ENCODE data around the gene DICER1. TPM values are rescaled to one million over a fixed set of nuclear protein-coding genes. Genes with fewer than 3 reads are reported as not detected.

Gene DICER1
- total RNA-seq, 2 donors from 2014 or later = 47.7 to 85.0 TPM

- H3K27ac ChIP-seq = peak overlapping the region in 3 of 4 donors; percentile 23 to 79 (median 70)
- peaks cover 34% of the 10 kb centered on the region for H3K4me1 ChIP-seq
- DNase-seq (peak in 1 of 4 donors; percentile 31), ATAC-seq (no peak)
- H3K9me3 ChIP-seq = no peaks in the 10 kb centered on the region
- TF ChIP-seq CTCF (IDR thresholded peaks at IDR 0.05) = no peak
- peak in 1 of 3 donors; percentile 6 for TF ChIP-seq POLR2A (IDR thresholded peaks at IDR 0.05)
- no peaks in the 10 kb centered on the region for H3K36me3 ChIP-seq (replicated peaks in 1 of 2; ENCODE audit: insufficient read depth in 1 of 2, low read depth in 2 of 2)
- intact Hi-C loops (cut with DNase I) = no loop called here
- 73 to 83% methylated on average over 11 of the region's 11 CpGs for WGBS, 2 donors
- H3K27me3 ChIP-seq = no peaks in the 10 kb centered on the region
- no peak overlapping the region for H3K4me3 ChIP-seq
These were observed 28.6 kb upstream of the DICER1 start for GRCh38 chr14:95185767-95186392.

GRCh38 chr14:95185033-95185766, 27.9 kb upstream of the DICER1 start:
- ATAC-seq (peak; percentile 63), DNase-seq (peak; percentile 35 to 78 (median 53))
- H3K36me3 ChIP-seq (replicated peaks in 1 of 2; ENCODE audit: insufficient read depth in 1 of 2, low read depth in 2 of 2) = no peaks in the 10 kb centered on the region
- no peak overlapping the region for H3K4me3 ChIP-seq
- H3K4me1 ChIP-seq = peaks cover 34% of the 10 kb centered on the region
- TF ChIP-seq POLR2A (IDR thresholded peaks at IDR 0.05) = peak in 1 of 3 donors; percentile 34
- no peak for TF ChIP-seq CTCF (IDR thresholded peaks at IDR 0.05)
- intact Hi-C loops (cut with DNase I) = no loop called here
- H3K27me3 ChIP-seq = no peaks in the 10 kb centered on the region
- WGBS, 2 donors = 69 to 76% methylated on average over 12 of the region's 12 CpGs
- H3K27ac ChIP-seq = peak overlapping the region; percentile 23 to 79 (median 56)
- H3K9me3 ChIP-seq = no peaks in the 10 kb centered on the region

- H3K36me3 ChIP-seq (replicated peaks in 1 of 2; ENCODE audit: insufficient read depth in 1 of 2, low read depth in 2 of 2) = no peaks in the 10 kb centered on the region
- H3K4me1 ChIP-seq = peaks cover 34% of the 10 kb centered on the region
- no peaks in the 10 kb centered on the region for H3K27me3 ChIP-seq
- H3K9me3 ChIP-seq = no peaks in the 10 kb centered on the region
- no peak for ATAC-seq
- 8 to 11% methylated on average over 2 of the region's 2 CpGs for WGBS, 2 donors
- peak overlapping the region; percentile 23 to 79 (median 56) for H3K27ac ChIP-seq
- no peak overlapping the region for H3K4me3 ChIP-seq
- DNase-seq = peak in 1 of 4 donors; percentile 19
- TF ChIP-seq CTCF (IDR thresholded peaks at IDR 0.05) (no peak), POLR2A (IDR thresholded peaks at IDR 0.05) (no peak)
- intact Hi-C loops (cut with DNase I) = no loop called here
These were observed 27.1 kb upstream of the DICER1 start for GRCh38 chr14:95184413-95184790.

- no peak for DNase-seq
- ATAC-seq = peak; percentile 36
- Histone ChIP-seq H3K36me3 (replicated peaks in 1 of 2; ENCODE audit: insufficient read depth in 1 of 2, low read depth in 2 of 2) (no peaks in the 10 kb centered on the region), H3K4me3 (no peak overlapping the region), H3K4me1 (peaks cover 34% of the 10 kb centered on the region), H3K9me3 (no peaks in the 10 kb centered on the region), H3K27ac (peak overlapping the region; percentile 23 to 79 (median 56)), H3K27me3 (no peaks in the 10 kb centered on the region)
- TF ChIP-seq CTCF (IDR thresholded peaks at IDR 0.05) (no peak), POLR2A (IDR thresholded peaks at IDR 0.05) (no peak)
- WGBS, 2 donors = 43 to 56% methylated on average over 6 of the region's 6 CpGs
- intact Hi-C loops (cut with DNase I) = no loop called here
These were observed 26.4 kb upstream of the DICER1 start for GRCh38 chr14:95183532-95184412.
